Endothelial cell of umbilical vein (primary cell): Measurements from ENCODE around the gene DENND1C. TPM values are rescaled to one million over a fixed set of nuclear protein-coding genes. Genes with fewer than 3 reads are reported as not detected.
A peak's percentile ranks its signal among the peaks of the same experiment; 100 is the strongest.

ENCODE experiments used
- BruUV-seq: library from RNA; stranded (reverse); fragments of 400-500 nt; replicated peaks from 2 replicates; lab custom pipeline; 2021; lab: Mats Ljungman, UMichigan
- CTCF ChIA-PET: fragments of 300-600, 350-600 bp; sonication (Branson Sonifier 250); formaldehyde crosslinking; loops from one replicate; lab custom pipeline; 2021; ENCODE audit warnings: antibody characterized with exemption, inconsistent platforms; lab: Charles Lee
- POLR2A ChIA-PET: fragments of 300-600, 350-600 bp; sonication (Branson Sonifier 250); formaldehyde crosslinking; loops from one replicate; lab custom pipeline; 2021; ENCODE audit warnings: antibody characterized with exemption, inconsistent platforms; lab: Charles Lee
- DNase-seq: peaks from one replicate; pipeline ENCODE4 v3.0.0-alpha.2; 2011; ENCODE audit warnings: low read depth, low spot score
- FAIRE-seq: peaks from 2 replicates; lab custom pipeline; 2011; peaks lifted over from hg19 to GRCh38; lab: Jason Lieb, UNC
- H2AFZ ChIP-seq: 2 replicates; pipeline ENCODE4 v1.6.0; 2012; ENCODE audit warnings: low read depth, low read length, control low read depth, inconsistent platforms
- H3K27ac ChIP-seq: 2 replicates; pipeline ENCODE4 v1.5.1; 2011; ENCODE audit warnings: low read depth, mild to moderate bottlenecking, control low read depth, low read length, moderate library complexity; ENCODE audit not compliant: insufficient read depth
- H3K27me3 ChIP-seq, 2 experiments: 2 replicates each; pipeline versions ENCODE4 v1.6.0 to v1.6.1; 2011; ENCODE audit warnings: low read length in 2 of 2, mixed read lengths in 1 of 2; ENCODE audit not compliant: control insufficient read depth in 2 of 2, insufficient read depth in 2 of 2
- H3K36me3 ChIP-seq, 2 experiments: 2 replicates in 1 of 2; 3 replicates in 1 of 2; pipeline ENCODE4 v1.5.1; 2011; ENCODE audit warnings: low read length in 2 of 2, mild to moderate bottlenecking in 1 of 2, moderate library complexity in 1 of 2; ENCODE audit not compliant: control insufficient read depth in 2 of 2, insufficient read depth in 2 of 2; ENCODE audit errors: extremely low read depth in 1 of 2
- H3K4me1 ChIP-seq: 3 replicates; pipeline ENCODE4 v1.5.1; 2011; ENCODE audit warnings: mild to moderate bottlenecking, low read length; ENCODE audit not compliant: control insufficient read depth, insufficient read depth; ENCODE audit errors: extremely low read depth
- H3K4me2 ChIP-seq: 2 replicates; pipeline ENCODE4 v1.6.1; 2011; ENCODE audit warnings: low read length, control low read depth, mixed read lengths; ENCODE audit not compliant: insufficient read depth
- H3K4me3 ChIP-seq, 3 experiments: fragments of 200-600 bp in 1 of 3; sonication (generic), shearing (Covaris generic) in 1 of 3; replicated peaks in 1 of 3; 2 replicates each; pipeline ENCODE4 v1.5.1; 2011 to 2016; ENCODE audit warnings: control low read depth in 3 of 3, low read length in 3 of 3, mild to moderate bottlenecking in 2 of 3, inconsistent platforms in 1 of 3, low read depth in 1 of 3, moderate library complexity in 1 of 3; ENCODE audit not compliant: insufficient read depth in 1 of 3
- H3K79me2 ChIP-seq: 2 replicates; pipeline ENCODE4 v1.6.0; 2012; ENCODE audit warnings: low read length, inconsistent platforms; ENCODE audit not compliant: control insufficient read depth, insufficient read depth
- H3K9ac ChIP-seq: replicated peaks from 2 replicates; pipeline ENCODE3; 2011; ENCODE audit warnings: low read length, control low read depth; ENCODE audit not compliant: insufficient read depth; ENCODE audit errors: extremely low read depth
- H3K9me1 ChIP-seq: replicated peaks from 3 replicates; pipeline ENCODE4 v1.6.0; 2011; ENCODE audit warnings: mild to moderate bottlenecking, low read length; ENCODE audit not compliant: control insufficient read depth, insufficient read depth; ENCODE audit errors: extremely low read depth
- H3K9me3 ChIP-seq: replicated peaks from 2 replicates; pipeline ENCODE4 v1.5.1; 2012; ENCODE audit warnings: low read length, inconsistent platforms; ENCODE audit not compliant: control insufficient read depth, insufficient read depth
- H4K20me1 ChIP-seq: replicated peaks from 2 replicates; pipeline ENCODE3; 2011; ENCODE audit warnings: mild to moderate bottlenecking, low read length; ENCODE audit not compliant: control insufficient read depth, insufficient read depth; ENCODE audit errors: extremely low read depth
- CTCF ChIP-seq, 2 donors: IDR thresholded peaks; 1 replicate in 1 of 2; 2 replicates in 1 of 2; pipeline ENCODE4 v1.5.1; 2011; ENCODE audit warnings: low read length in 2 of 2, mild to moderate bottlenecking in 2 of 2, moderate library complexity in 2 of 2, control low read depth in 1 of 2, inconsistent platforms in 1 of 2, low read depth in 1 of 2; ENCODE audit not compliant: insufficient read depth in 1 of 2; ENCODE audit errors: extremely low read depth in 1 of 2
- EZH2 ChIP-seq: IDR thresholded peaks from 2 replicates; pipeline ENCODE4 v1.6.1; 2012; ENCODE audit warnings: borderline replicate concordance, low read depth, mild to moderate bottlenecking, moderate library complexity, low read length, inconsistent platforms; ENCODE audit not compliant: severe bottlenecking
- FOS ChIP-seq: IDR thresholded peaks from 2 replicates; pipeline ENCODE4 v1.6.1; 2011; ENCODE audit warnings: mild to moderate bottlenecking, low read length, moderate library complexity, borderline replicate concordance; ENCODE audit not compliant: insufficient read depth
- GATA2 ChIP-seq: IDR thresholded peaks from 2 replicates; pipeline ENCODE4 v1.7.0; 2011; ENCODE audit warnings: low read depth, mild to moderate bottlenecking, moderate library complexity, mixed read lengths, low read length; ENCODE audit not compliant: insufficient read length, insufficient read depth
- MAX ChIP-seq: IDR thresholded peaks from 2 replicates; pipeline ENCODE4 v1.6.1; 2011; ENCODE audit not compliant: insufficient read depth, insufficient read length
- MYC ChIP-seq: IDR thresholded peaks from one replicate; pipeline ENCODE4 v1.6.1; 2011; ENCODE audit warnings: mild to moderate bottlenecking, low read depth, low read length
- POLR2A ChIP-seq: IDR thresholded peaks from 2 replicates; pipeline ENCODE4 v1.6.1; 2012; ENCODE audit warnings: low read depth, mild to moderate bottlenecking, control low read depth, low read length
- POLR2AphosphoS5 ChIP-seq: IDR thresholded peaks from 2 replicates; pipeline ENCODE4 v1.6.1; 2012; ENCODE audit warnings: low read depth, mild to moderate bottlenecking, control low read depth, low read length, moderate library complexity; ENCODE audit not compliant: insufficient read depth
- dilution Hi-C: fragments of 300-500 bp; cut with MboI; formaldehyde crosslinking; loops from one replicate; pipeline ENCODE4 v1.15.0; 2019; ENCODE audit warnings: low sequenced_read_pairs; ENCODE audit not compliant: extremely low pct_ligation_motif_present
- intact Hi-C: fragments of 100-400 bp; cut with micrococcal nuclease; formaldehyde crosslinking; loops from one replicate; pipeline ENCODE4 v1.10.0; 2022
- polyA plus RNA-seq, 4 experiments: library from polyadenylated mRNA; depleted of rRNA in 3 of 4; stranded (reverse) in 3 of 4; unstranded in 1 of 4; fragments of >200 nt; gene quantifications; 2 replicates each; pipeline versions ENCODE4 v1.2.1 to v1.2.3, GENCODE V29; 2011 to 2012; ENCODE audit warnings: missing spikeins in 1 of 4
- total RNA-seq: library from RNA; stranded (reverse); gene quantifications from 2 replicates; pipeline ENCODE4 v1.2.3, GENCODE V29; 2021

DENND1C gene
- total and polyA plus RNA-seq, 2 donors (not counting 3 experiments of a cell fraction or from before 2014, with no cell fraction given), result not detected

- peak within 1 kb of the TSS; percentile 6 for H3K27ac ChIP-seq
- peaks cover 8% of the 10 kb centered on the region for H3K4me1 ChIP-seq
- no peaks in the 10 kb centered on the region for H3K9me1 ChIP-seq
- peak within 1 kb of the TSS; percentile 84 for H3K9ac ChIP-seq
- H3K4me3 ChIP-seq, result peak within 1 kb of the TSS; percentile 79 to 94 (median 80)
- DNase-seq, result no peak
- H3K36me3 ChIP-seq, result peaks cover 10 to 26% of the 10 kb centered on the region in 2 experiments
- no TSS peak for BruUV-seq
- dilution Hi-C loops, result no loop called here
- H3K9me3 ChIP-seq, result no peaks in the 10 kb centered on the region
- FAIRE-seq, result no peak
- peak within 1 kb of the TSS; percentile 87 for H3K4me2 ChIP-seq
- H3K27me3 ChIP-seq, result no peaks in the 10 kb centered on the region
- TF ChIP-seq MAX, result no peak
- peak; percentile 57 for TF ChIP-seq POLR2AphosphoS5
- TF ChIP-seq GATA2, result no peak
- TF ChIP-seq FOS, result no peak
- no peak for TF ChIP-seq MYC
- no peak for TF ChIP-seq CTCF (IDR thresholded peaks at IDR 0.05; ENCODE audit: extremely low read depth in 1 of 2, insufficient read depth in 1 of 2, low read depth in 1 of 2, low read length in 2 of 2)
- TF ChIP-seq POLR2A, result no peak
- TF ChIP-seq EZH2, result no peak
- intact Hi-C loops, result loop anchor here (5.0 to 10.0 kb wide), 3 partner anchors 260 to 377 kb away; partner anchors contain the start of genes GPR108 and TRIP10
- peak within 1 kb of the TSS; percentile 67 for H2AFZ ChIP-seq
- CTCF ChIA-PET, result interaction anchor here (0.8 to 1.5 kb wide), 7 partner anchors 12 to 376 kb away, joined by 3 to 5 read pairs (median 3); partner anchors contain the start of genes ALKBH7 and SLC25A23
- peaks cover 49% of the 10 kb centered on the region for H3K79me2 ChIP-seq
- H4K20me1 ChIP-seq, result peaks cover 3% of the 10 kb centered on the region
- POLR2A ChIA-PET, result interaction anchor here (0.6 to 1.5 kb wide), 3 partner anchors 15 to 92 kb away, joined by 3 to 6 read pairs (median 4); partner anchors contain the start of gene ALKBH7
Observed at GRCh38 chr19:6424195-6424938, 57.2 kb downstream of the DENND1C start, which contains the start of gene KHSRP. Gene KHSRP, minus strand, starts transcription at chr19:6424811. Its CDS starts 110 bp downstream, at chr19:6424701.
